Right ventricle myocardium inferior (tissue), 1 donor: ENCODE measurements around the gene PDZD8. TPM values are rescaled to one million over a fixed set of nuclear protein-coding genes. Genes with fewer than 3 reads are reported as not detected.
"Not testable (repeated sequence)": the region's sequence is repeated elsewhere in the genome, so short reads cannot be mapped to it uniquely, and the experiment has no call there.

ENCODE experiments used
- ATAC-seq: fragments of 200-7000 bp; cut with Tn5 transposase; one replicate; pipeline ENCODE4 v1.9.1; 2020; ENCODE audit warnings: mild to moderate bottlenecking, moderate library complexity
- DNase-seq: peaks from one replicate; pipeline ENCODE4 v3.0.0; 2021; ENCODE audit errors: missing footprints
- intact Hi-C: fragments of 100-400 bp; cut with DNase I; formaldehyde crosslinking; loops from one replicate; pipeline ENCODE4 v1.11.0; 2022
- total RNA-seq: library from RNA; stranded (reverse); fragmentation: NEBNext Ultra II Directional; extraction: Animal tissue kit (Norgen Biotek cat#: 25700); gene quantifications from one replicate; pipeline ENCODE4 v1.2.1, GENCODE V29; 2021
- donor health status: DM: no; HTN: yes; CAD: no; lungs with severe emphysema.

Gene PDZD8
- total RNA-seq, 1 donor from 2014 or later: 20.0 TPM

DNA sequence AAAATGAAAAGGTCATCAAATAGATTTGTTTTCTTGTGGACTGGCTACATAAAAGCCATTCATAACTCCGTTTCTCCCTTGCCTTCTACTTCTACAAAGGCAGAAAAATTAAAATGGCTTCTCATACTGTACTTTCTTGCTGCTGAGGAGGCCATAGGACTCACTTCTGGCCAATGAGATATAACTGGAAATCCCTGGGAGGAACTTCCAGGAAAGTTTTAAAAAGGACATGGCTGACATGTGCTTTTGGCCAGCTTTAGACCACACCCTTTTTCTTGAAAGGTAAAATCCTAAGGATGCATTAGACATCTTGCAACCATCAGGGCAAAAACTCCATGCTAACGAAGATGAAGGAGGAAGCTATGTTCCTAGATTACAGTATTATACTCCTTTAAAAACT is 58.5 kb downstream of the PDZD8 start:
- no peak for DNase-seq
- intact Hi-C loops: loop anchor here (5.0 kb wide), 1 partner anchor 99 kb away; no protein-coding TSS in a partner anchor
- no peak for ATAC-seq

DNA sequence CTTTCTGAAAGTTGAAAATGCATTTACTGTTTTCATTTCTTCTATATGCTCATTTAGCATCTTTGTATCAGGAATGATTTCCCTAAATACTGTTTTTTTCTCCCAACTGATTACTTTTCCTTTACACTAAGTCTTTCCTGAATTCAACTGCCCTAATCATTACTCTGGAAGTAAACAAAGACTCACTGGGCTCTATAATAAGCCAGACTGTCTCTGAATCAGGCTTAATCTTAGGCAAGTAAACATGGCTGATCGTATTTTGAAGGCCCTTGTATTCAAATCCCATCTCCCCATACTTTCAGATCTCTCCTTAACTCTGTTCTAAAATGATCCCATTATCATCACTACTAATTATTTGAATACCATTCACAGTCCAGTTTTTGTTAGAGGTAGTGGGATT is 61.6 kb downstream of the PDZD8 start:
- intact Hi-C loops: no loop called here
- DNase-seq (no peak), ATAC-seq (no peak)

DNA sequence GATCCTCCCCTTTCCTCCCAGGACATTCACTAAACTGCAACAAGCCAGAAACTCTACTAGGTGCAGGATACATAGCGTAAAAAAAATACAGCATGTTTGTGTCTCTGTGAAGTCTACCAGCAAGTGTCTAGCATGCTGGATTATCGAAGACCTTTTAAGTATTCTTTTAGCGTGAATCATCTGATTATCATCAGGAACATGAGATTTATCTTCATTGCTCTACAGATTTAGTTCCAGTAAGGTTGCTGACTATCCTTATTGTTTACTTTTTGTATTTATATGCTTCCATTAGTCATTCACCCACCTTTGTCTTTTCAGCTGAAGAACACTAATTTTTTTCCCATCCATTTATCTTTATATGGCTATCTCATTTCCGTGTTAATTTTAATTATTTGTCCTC is 62.8 kb downstream of the PDZD8 start:
- DNase-seq (no peak), ATAC-seq (no peak)
- intact Hi-C loops: no loop called here

DNA sequence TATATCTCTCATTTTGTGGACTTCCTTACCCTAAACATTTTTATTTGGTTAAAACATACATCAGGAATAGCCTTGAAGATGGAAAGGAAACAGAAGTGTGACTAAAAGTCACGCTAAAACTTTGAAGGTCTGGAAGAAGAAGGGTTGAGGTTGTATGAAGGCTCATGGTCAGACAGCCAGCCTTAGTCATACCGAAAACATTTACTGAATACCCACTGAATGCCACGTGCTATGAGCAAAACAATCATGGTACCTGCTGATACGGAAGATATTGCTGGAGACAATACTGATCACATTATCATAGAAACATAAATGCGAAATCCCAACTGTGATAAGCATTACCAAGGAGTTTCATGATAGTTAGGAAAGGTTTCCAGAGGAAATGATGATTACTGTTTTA is 64.0 kb downstream of the PDZD8 start:
- no peak for DNase-seq
- ATAC-seq: no peak
- intact Hi-C loops: no loop called here

DNA sequence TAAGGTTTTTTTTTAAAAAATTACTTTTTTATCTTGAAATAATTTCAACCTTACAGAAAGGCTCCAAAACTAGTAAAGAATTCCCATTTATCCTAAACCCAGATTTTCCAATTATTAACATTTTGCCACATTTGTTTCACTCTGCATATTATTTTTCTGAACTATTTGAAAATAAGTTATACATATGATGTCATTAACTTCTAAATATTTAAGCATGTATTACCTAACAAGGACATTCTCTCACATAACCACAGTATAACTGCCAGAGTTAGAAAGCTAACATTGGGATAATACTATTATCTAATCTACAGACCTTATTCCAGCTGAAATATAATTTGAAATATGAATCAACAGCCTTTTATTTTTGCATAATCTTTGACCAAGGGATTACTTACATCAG is 68.6 kb downstream of the PDZD8 start:
- ATAC-seq (no peak), DNase-seq (no peak)
- intact Hi-C loops: no loop called here

DNA sequence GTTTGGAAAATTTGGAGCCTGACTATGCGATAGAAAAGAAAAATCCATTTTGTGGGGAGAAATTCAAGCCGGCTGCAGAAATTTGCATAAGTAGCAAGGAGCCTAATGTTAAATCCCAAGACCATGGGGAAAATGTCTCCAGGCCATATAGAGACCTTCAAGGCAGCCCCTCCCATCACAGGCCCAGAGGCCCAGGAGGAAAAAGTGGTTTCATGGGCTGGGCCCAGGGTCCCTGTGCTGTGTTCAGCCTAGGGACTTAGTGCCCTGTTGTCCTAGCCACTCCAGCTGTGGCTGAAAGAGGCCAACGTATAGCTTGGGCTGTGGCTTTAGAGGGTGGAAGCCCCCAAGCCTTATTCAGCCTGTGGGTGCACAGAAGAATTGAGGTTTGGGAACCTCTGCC is 71.8 kb downstream of the PDZD8 start:
- ATAC-seq, DNase-seq, intact Hi-C loops: not testable (repeated sequence)

DNA sequence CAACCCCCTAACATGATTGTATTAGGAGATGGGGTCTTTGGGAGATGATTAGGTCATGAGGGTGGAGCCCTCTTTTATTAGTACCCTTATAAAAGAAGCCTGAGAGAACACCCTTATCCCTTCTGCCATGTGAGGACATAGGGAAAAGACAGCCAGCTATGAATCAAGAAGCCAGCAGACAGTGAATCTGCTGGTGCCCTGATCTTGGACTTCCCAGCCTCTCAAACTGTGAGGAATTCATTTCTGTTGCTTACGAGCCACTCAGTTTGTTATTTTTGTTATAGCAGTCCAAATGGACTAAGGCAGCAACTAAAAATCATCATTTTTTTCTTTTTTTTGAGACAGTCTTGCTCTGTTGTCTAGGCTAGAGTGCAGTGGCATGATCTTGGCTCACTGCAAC is 74.6 kb downstream of the PDZD8 start:
- ATAC-seq (no peak), DNase-seq (no peak)
- intact Hi-C loops: no loop called here

DNA sequence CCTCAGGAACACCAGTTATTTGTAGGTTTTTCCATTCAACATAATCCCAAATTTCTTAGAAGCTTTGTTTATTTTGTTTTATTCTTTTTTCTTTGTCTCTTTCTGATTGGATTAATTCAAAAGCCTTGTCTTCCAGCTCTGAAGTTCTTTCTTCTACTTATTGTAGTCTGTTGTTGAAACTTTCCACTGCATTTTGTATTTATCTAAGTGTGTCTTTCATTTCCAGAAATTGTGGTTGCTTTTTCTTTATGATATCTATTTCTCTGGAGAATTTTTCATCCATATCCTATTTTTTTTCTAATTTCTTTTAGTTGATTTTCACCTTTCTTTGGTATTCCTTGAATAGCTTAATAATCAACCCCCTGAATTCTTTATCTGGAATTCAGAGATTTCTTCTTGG is 75.8 kb downstream of the PDZD8 start:
- intact Hi-C loops: no loop called here
- DNase-seq: no peak
- no peak for ATAC-seq

DNA sequence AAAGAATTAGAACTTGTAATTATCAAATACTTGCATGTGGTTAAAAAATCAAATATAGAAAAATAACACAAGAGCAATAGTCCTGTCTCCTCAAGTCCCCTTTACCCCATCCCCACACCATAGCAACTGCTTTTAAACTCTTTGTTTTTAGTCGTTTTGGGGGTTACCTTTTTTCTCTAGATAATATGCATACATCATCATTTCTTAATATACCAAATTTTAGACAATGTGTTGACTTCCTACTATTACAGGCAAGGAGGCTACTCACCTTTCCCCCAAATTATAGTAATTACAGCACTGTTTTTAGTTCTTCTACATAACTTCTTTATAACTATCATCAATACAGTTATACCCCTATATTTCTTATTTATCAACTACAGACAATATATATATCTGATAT is 77.0 kb downstream of the PDZD8 start:
- ATAC-seq: no peak
- intact Hi-C loops: no loop called here
- DNase-seq: no peak

DNA sequence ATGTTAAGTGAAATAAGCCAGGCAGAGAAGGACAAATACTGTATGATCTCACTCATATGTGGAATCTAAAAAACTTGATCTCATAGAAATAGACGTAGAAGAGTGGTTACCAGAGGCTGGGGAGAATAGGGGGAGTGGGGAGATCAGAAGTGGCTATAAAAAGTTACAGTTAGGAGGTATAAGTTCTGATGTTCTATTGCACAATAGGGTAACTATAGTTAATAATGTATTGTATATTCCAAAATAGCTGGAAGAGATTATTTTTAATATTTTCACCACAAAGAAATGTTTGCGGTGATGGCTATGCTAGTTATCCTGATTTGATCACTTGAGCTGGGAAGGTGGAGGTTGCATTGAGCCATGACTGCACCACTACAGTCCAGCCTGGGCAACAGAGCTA is 80.5 kb downstream of the PDZD8 start:
- no peak for DNase-seq
- ATAC-seq: no peak
- intact Hi-C loops: no loop called here

DNA sequence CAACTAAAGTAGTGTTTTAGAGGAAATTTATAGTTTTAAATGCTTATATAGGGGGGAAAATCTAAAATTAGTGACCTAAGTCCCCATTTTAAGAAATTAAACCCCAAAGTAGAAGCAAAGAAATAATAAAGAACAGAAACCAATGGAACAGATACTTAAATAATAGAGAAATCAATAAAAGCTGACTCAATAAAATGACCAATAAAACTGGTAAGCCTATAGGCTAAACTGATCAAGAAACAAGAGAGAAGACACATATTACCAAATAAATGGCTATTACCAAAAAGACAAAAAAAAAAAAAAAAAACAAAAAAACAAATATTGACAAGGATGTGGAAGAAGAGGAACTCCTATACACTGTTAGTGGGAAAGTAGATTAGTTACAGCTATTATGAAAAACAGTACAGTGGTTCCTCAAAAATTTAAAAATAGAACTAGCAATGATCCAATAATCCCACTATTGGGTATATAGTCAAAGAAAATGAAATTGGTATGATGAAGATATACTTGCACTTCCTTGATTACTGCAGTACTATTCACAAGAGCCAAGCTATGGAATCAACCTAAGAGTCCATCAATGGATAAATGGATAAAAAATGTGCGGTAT is 81.1 kb downstream of the PDZD8 start:
- ATAC-seq (no peak), DNase-seq (no peak)
- intact Hi-C loops: no loop called here

DNA sequence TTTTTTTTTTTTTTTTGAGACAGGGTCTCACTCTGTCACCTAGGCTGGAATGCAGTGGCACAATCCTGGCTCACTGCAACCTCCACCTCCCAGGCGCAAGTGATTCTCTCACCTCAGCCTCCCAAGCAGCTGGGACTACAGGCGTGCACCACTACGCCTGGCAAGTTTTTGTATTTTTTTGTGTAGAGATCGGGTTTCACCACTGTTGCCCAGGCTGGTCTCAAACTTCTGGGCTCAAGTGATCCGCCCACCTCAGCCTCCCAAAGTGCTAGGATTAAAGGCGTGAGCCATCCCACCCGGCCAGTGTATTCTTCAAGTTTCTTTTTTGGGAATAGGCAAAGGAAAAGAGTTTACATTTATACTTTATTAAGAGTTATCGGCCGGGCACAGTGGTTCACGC is 84.4 kb downstream of the PDZD8 start:
- intact Hi-C loops, ATAC-seq: not testable (repeated sequence)
- peak; percentile 60 for DNase-seq

DNA sequence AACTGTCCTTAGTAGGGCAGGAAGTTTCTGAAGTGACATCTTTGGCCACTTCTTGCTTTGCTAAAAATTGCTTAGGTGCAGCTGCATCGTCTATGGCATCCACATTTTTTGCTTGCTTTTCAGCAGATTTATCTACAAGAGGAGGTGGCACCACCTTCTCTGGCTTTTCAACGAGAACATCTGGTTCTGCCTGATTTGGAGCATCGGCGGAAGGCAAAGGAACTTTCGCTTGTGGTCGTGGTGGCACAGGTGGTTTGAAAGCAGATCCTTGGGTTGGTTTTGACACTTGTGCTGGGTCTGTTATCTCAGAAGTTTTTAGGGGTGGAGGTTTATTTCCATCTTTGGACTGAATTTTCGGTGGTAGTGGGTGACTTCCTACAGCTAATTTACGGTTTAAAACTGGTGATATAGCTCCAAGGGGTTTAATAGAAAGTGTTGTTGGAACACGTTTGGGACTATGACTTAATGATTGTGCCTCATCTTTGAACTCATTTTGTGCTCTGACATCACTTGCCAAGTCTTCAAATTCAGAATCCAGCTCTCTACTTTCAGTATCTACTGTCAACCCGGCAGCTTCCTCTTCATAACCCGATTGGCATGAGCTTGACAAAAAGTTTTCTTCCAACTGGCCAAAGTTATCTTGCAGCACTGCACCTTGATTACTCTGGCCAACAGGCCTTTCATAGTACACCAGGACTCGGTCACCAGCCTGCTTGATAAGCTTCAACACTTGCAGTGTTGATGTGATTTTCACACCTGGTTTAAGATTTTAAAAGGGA is 90.3 kb downstream of the PDZD8 start:
- ATAC-seq: no peak
- DNase-seq: no peak
- intact Hi-C loops: no loop called here

DNA sequence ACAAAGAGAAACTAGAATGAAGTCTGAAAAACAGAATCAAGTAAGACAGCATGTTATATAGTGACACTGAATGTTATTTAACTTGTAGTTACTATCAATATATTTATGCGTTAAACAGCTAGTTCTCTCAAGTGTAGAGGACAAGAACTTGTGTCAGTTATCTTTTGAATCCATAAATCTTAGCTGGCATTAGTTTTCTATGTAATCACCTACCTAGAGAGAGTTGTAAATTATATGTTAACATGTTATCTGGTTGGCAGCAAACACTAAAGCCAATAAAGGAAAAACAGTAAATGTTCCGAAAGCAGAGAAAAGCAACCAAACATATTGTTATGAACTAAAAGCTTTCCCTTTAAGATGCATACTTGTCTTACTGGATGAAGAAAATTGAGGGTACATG is 97.6 kb downstream of the PDZD8 start:
- DNase-seq: no peak
- ATAC-seq: no peak
- intact Hi-C loops: no loop called here

DNA sequence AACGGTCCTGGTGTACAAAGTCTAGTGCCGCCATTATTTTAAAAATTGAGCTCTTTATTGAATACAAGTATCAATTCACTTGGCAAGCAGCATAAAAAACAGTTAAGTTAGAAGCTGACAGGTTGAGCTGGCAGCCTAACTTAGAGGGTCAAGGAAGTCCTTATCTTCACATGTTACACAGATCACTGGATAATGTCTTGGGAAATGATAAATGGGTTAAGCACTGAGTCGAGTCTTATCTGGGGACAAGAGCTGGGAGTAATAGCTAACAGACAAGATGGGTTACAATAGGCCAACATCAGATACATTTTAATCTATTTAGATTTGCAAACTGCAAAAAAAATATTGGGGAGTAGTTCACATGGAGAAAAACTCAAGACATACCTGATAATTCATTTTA is 100.1 kb downstream of the PDZD8 start:
- intact Hi-C loops: no loop called here
- no peak for DNase-seq
- no peak for ATAC-seq

DNA sequence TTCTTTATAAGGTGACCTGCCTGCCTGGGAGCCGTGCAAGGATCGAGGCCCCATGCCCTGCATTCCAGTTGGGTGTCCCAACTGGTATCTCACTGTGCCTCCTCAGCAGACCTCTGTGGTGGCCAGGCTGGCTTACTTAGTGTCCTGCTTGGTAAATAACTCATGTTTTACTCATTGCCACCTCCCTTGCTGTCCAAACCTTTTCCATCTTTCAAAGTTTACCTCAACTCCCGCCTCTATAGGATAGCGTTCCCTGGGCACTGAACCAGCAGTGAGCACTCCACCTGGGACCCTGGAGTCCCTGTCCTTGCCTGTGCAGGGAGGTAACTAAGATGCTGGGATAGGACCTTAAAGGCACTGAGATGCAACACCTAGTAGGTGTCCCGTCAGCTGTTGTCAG is 100.7 kb downstream of the PDZD8 start:
- ATAC-seq (no peak), DNase-seq (no peak)
- intact Hi-C loops: no loop called here

DNA sequence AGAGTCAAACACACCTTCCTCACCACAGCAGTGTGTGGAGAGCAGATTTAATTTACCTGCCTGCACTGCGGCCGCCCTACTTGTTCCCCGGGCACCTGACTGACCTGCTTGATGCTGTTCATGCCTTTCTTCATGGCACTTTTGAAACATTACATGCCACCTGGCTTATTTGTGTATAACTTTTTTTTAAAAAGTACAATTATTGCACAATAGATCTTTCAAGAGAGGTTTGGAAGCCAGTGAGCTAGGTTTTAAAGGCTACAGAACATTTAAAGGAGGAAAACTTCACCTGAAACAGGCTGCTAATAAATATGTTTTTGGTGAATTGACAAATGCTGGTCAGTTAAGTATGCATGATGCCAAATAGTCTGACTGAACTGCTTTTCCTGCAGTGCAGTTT is 101.3 kb downstream of the PDZD8 start:
- intact Hi-C loops: no loop called here
- DNase-seq (no peak), ATAC-seq (no peak)

DNA sequence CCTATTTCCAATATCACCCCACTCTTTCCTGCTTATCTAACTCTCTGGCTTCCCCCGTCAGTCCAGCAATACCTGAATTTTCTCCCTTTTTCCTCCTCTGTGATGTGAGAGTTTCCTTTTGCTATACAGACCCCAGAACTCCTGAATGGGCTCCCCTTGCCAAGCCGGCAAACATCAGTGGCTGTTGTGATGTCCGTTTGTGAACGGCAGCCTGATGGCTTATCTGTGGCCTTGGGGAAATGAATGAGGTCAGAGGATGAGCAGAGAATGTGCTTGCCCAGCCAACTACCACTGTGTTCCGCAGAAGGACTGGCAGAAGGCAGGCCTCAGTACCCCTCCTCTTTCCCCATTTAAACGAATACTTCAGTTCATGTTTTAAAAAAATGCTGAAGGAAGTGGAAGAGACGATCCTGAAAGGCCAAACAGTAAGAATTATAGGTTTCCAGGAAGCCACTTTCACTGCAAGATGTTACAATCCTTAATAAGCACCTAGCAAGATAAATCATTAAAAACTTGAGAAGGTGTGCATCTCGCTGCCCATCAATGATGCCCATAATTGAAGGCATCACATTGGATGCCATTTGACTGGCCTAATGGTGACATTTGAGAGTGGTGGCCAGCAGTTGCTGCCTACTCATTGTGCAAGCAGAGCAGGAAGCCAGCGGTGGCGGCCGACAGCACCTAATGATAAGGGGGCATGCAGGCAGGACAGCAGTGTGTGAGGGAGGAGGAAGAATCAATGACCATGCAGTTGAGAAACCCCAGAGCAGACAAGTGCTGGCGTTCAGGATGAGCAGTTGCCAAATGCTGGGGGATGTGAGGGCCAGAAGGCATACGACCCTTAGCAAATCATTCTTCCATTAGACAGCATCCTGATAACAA is 102.8 kb downstream of the PDZD8 start:
- intact Hi-C loops: no loop called here
- DNase-seq: no peak
- no peak for ATAC-seq

DNA sequence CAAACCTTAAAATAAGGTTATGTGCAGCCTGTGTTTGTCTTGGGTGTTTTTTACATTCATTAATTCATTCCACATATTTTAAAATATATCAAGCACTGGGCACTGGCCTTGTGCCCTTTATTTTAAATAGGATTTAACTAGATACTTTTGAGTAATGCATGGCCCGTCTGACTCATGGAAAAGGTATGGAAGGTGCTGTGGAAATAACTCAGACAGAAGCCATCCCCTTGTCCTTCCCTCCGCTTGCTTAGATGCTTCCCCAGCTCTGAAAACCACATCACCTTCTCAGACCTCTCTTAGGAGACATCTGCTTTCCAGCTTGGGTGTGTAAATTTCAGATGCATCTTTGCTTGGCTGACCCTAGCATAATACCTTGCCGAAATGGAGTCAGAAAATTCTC is 103.8 kb downstream of the PDZD8 start:
- DNase-seq (no peak), ATAC-seq (no peak)
- intact Hi-C loops: no loop called here

DNA sequence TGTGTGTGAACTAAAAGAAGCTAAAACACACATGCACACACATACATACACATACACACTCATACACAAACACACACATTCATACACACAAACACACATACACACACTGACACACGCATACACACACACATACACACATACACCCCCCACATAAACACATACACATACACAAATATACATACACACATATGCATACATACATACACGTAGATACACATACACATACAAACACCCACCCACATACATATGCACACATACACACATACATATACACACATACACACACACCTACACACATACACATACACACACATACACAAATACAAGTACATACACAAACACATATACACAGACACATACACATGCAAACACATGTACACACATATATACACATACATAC is 106.3 kb downstream of the PDZD8 start:
- intact Hi-C loops: no loop called here
- DNase-seq: no peak
- ATAC-seq: no peak
